ENCODE results near the gene RPL35. TPM values are rescaled to one million over a fixed set of nuclear protein-coding genes. Genes with fewer than 3 reads are reported as not detected.
A peak's percentile ranks its signal among the peaks of the same experiment; 100 is the strongest.

Gene RPL35
- total and polyA plus RNA-seq, 4 experiments from 2014 or later = 1,440 to 2,014 (median 1,734) TPM

GRCh38 chr9:124858330-124859046 lies 3.3 kb downstream of the RPL35 start:
- H3K27me3 ChIP-seq (ENCODE audit: insufficient read depth, low read length) = no peaks in the 10 kb centered on the region
- H3K27ac Mint-ChIP-seq = peak overlapping the region in 2 of 7 donors; percentile 17 to 42
- H3K9me3 ChIP-seq (ENCODE audit: control insufficient read depth in 1 of 2, low read length in 2 of 2) = no peaks in the 10 kb centered on the region
- CTCF ChIA-PET (ENCODE audit: partially characterized antibody) = interaction anchor here (10.5 kb wide), 1 partner anchor 84 kb away, joined by 230 read pairs; the partner anchor contains the start of genes NR6A1 and OLFML2A
- peaks cover 0 to 2% (median 0%) of the 10 kb centered on the region in 8 donors for H3K9me3 Mint-ChIP-seq
- H3K36me3 Mint-ChIP-seq = peaks cover 21 to 47% of the 10 kb centered on the region in 2 donors
- POLR2A ChIA-PET (ENCODE audit: partially characterized antibody) = interaction anchor here (7.2 kb wide), 1 partner anchor 13 kb away, joined by 74 read pairs; no protein-coding TSS in a partner anchor
- H3K4me3 Mint-ChIP-seq = no peak overlapping the region
- peak in 1 of 5 donors; percentile 24 for DNase-seq
- peaks cover 45% of the 10 kb centered on the region for H3K36me3 ChIP-seq (ENCODE audit: insufficient read depth, low read length)
- no peak overlapping the region for H3K27ac ChIP-seq (ENCODE audit: low read depth, low read length)
- peaks cover 20 to 39% (median 28%) of the 10 kb centered on the region in 4 donors for H3K4me1 Mint-ChIP-seq
- peaks cover 27% of the 10 kb centered on the region for H3K4me1 ChIP-seq (ENCODE audit: insufficient read depth, low read length)
- H3K27me3 Mint-ChIP-seq = no peaks in the 10 kb centered on the region
- H3K4me3 ChIP-seq (ENCODE audit: low read length in 2 of 2) = no peak overlapping the region
- intact Hi-C loops (cut with micrococcal nuclease) = no loop called here

DNA sequence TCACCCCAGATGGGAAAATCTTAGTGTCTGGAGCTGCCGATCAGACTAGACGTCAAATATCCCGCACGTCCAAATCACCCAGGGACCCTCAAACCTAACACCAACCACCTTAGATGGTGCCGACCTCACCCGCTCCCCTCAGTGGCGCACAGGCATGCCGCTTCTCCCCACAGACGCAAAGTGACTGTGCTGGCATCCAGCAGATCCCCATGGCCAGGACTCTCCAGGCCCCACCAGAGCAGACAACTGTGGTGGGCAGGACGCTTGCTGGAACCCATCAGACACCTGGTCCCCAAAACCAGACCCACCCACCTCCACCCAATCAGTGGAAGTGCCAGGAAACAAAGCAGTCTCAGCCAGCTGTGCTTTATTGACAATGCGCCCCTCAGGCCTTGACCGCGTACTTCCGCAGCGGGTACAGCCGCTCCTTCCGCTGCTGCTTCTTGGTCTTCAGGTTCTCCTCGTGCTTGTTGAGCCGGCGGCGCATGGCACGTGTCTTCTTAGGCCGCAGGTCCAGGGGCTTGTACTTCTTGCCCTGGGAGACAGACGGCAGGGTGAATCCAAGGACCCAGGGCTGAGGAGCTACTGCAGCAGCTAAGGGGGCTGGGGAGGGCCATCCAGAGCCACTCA lies 4.1 kb downstream of the RPL35 start:
- Mint-ChIP-seq H3K36me3 (peaks cover 21 to 47% of the 10 kb centered on the region in 2 donors), H3K4me3 (no peak overlapping the region), H3K27me3 (peaks cover 0 to under 1% of the 10 kb centered on the region in 2 donors), H3K27ac (peak overlapping the region in 2 of 7 donors; percentile 36 to 62), H3K4me1 (peaks cover 21 to 44% (median 30%) of the 10 kb centered on the region in 4 donors), H3K9me3 (peaks cover 0 to 2% (median 0%) of the 10 kb centered on the region in 8 donors)
- POLR2A ChIA-PET (ENCODE audit: partially characterized antibody) = interaction anchor here (7.2 kb wide), 1 partner anchor 14 kb away, joined by 74 read pairs; no protein-coding TSS in a partner anchor
- Histone ChIP-seq H3K27me3 (ENCODE audit: insufficient read depth, low read length) (no peaks in the 10 kb centered on the region), H3K27ac (ENCODE audit: low read depth, low read length) (no peak overlapping the region), H3K9me3 (ENCODE audit: control insufficient read depth in 1 of 2, low read length in 2 of 2) (no peaks in the 10 kb centered on the region), H3K4me1 (ENCODE audit: insufficient read depth, low read length) (peaks cover 34% of the 10 kb centered on the region), H3K4me3 (ENCODE audit: low read length in 2 of 2) (no peak overlapping the region), H3K36me3 (ENCODE audit: insufficient read depth, low read length) (peaks cover 45% of the 10 kb centered on the region)
- intact Hi-C loops (cut with micrococcal nuclease) = no loop called here
- CTCF ChIA-PET (ENCODE audit: partially characterized antibody) = interaction anchor here (1.2 to 10.5 kb wide), 3 partner anchors 10 to 83 kb away, joined by 4 to 230 read pairs (median 56); partner anchors contain the start of genes NR6A1 and OLFML2A
- peak in 1 of 5 donors; percentile 30 for DNase-seq

DNA sequence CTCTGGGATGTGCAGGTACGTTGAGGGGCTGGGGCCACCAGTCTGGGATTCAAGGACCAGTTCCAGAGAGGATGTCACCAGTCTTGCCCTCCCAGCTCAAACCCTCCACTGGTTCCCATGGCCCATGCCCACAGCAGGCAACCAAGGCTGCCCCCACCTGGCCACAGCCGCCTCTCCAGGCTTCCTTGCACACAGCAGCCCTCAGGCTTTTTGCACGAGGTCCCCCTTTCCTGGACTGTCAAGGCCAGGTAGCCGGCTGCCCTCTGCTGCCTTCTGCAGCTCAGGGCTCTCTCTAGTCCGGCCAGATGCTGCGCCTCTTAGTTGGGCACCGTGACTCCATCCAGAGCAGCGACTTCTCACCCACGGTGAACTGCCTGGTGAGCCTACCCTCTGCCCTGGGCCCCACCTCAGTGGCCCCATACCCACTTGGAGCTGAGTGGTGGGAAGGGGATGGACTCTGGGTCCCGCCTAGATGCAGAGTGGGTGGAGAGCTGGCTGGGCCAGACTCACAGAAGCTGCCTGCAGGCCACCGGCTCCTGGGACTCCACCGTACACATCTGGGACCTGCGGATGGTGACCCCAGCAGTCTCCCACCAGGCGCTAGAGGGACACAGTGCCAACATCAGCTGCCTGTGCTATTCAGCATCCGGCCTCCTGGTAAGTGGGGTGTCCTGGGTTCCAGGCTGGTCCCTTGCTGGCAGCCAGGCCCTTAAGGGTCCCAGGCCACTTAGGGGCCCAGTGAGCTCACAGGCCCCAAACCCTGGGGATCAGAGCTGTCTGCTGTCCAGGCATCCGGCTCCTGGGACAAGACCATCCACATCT lies 5.6 kb downstream of the RPL35 start:
- no peaks in the 10 kb centered on the region for H3K27me3 ChIP-seq (ENCODE audit: insufficient read depth, low read length)
- ChIA-PET CTCF (ENCODE audit: partially characterized antibody) (interaction anchor here (1.1 to 10.5 kb wide), 8 partner anchors 9 to 271 kb away, joined by 3 to 230 read pairs (median 4); partner anchors contain the start of genes NR6A1 and OLFML2A), POLR2A (ENCODE audit: partially characterized antibody) (interaction anchor here (0.7 to 7.2 kb wide), 5 partner anchors 11 to 93 kb away, joined by 3 to 74 read pairs (median 4); partner anchors contain the start of genes GOLGA1 and NR6A1)
- intact Hi-C loops (cut with micrococcal nuclease) = no loop called here
- H3K9me3 ChIP-seq (ENCODE audit: control insufficient read depth in 1 of 2, low read length in 2 of 2) = no peaks in the 10 kb centered on the region
- H3K4me1 ChIP-seq (ENCODE audit: insufficient read depth, low read length) = peaks cover 35% of the 10 kb centered on the region
- H3K27ac ChIP-seq (ENCODE audit: low read depth, low read length) = no peak overlapping the region
- Mint-ChIP-seq H3K36me3 (peaks cover 19 to 42% of the 10 kb centered on the region in 2 donors), H3K4me3 (no peak overlapping the region), H3K4me1 (peaks cover 19 to 40% (median 25%) of the 10 kb centered on the region in 4 donors), H3K9me3 (peaks cover 0 to 2% (median 0%) of the 10 kb centered on the region in 8 donors), H3K27ac (peak overlapping the region in 2 of 7 donors; percentile 15 to 62), H3K27me3 (peaks cover 0 to 1% of the 10 kb centered on the region in 2 donors)
- DNase-seq = peak in 1 of 5 donors; percentile 23
- H3K36me3 ChIP-seq (ENCODE audit: insufficient read depth, low read length) = peaks cover 44% of the 10 kb centered on the region
- no peak overlapping the region for H3K4me3 ChIP-seq (ENCODE audit: low read length in 2 of 2)

- Mint-ChIP-seq H3K9me3 (peaks cover 0 to 2% (median 0%) of the 10 kb centered on the region in 8 donors), H3K4me1 (peaks cover 16 to 35% (median 20%) of the 10 kb centered on the region in 4 donors), H3K36me3 (peaks cover 17 to 37% of the 10 kb centered on the region in 2 donors), H3K4me3 (no peak overlapping the region), H3K27ac (peak overlapping the region in 2 of 7 donors; percentile 17 to 57), H3K27me3 (peaks cover 0 to 1% of the 10 kb centered on the region in 2 donors)
- peaks cover 29% of the 10 kb centered on the region for H3K4me1 ChIP-seq (ENCODE audit: insufficient read depth, low read length)
- intact Hi-C loops (cut with micrococcal nuclease) = no loop called here
- no peak overlapping the region for H3K27ac ChIP-seq (ENCODE audit: low read depth, low read length)
- no peaks in the 10 kb centered on the region for H3K9me3 ChIP-seq (ENCODE audit: control insufficient read depth in 1 of 2, low read length in 2 of 2)
- H3K27me3 ChIP-seq (ENCODE audit: insufficient read depth, low read length) = no peaks in the 10 kb centered on the region
- ChIA-PET POLR2A (ENCODE audit: partially characterized antibody) (interaction anchor here (1.4 to 3.2 kb wide), 3 partner anchors 14 to 84 kb away, joined by 3 to 15 read pairs (median 4); partner anchors contain the start of gene NR6A1), CTCF (ENCODE audit: partially characterized antibody) (interaction anchor here (1.1 to 10.5 kb wide), 7 partner anchors 8 to 272 kb away, joined by 3 to 230 read pairs (median 5); partner anchors contain the start of genes NR6A1 and OLFML2A)
- peaks cover 38% of the 10 kb centered on the region for H3K36me3 ChIP-seq (ENCODE audit: insufficient read depth, low read length)
- no peak for DNase-seq
- H3K4me3 ChIP-seq (ENCODE audit: low read length in 2 of 2) = no peak overlapping the region
These were observed 6.2 kb downstream of the RPL35 start for GRCh38 chr9:124855566-124855943.

DNA sequence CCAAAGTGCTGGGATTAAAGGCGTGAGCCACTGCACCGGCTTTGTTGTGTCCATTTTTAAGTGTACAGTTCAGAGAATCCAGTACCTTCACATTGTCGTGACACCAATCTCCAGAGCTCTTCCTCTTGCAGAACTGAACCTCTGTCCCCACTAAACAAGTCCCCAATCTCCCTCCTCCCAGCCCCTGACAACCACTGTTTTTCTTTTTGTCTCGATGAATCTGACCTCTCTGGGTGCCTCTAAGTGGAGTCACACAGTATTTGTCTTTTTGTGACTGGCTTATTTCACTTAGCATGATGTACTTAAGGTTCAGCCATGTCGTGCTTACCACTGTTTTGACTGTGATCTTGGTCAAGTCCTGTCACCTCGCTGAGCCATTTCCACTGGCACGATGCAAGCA lies 6.9 kb downstream of the RPL35 start:
- ChIA-PET POLR2A (ENCODE audit: partially characterized antibody) (interaction anchor here (1.4 to 3.2 kb wide), 4 partner anchors 15 to 86 kb away, joined by 3 to 15 read pairs (median 4); no protein-coding TSS in a partner anchor), CTCF (ENCODE audit: partially characterized antibody) (interaction anchor here (1.1 to 10.5 kb wide), 7 partner anchors 14 to 273 kb away, joined by 3 to 230 read pairs (median 14); partner anchors contain the start of genes NR6A1 and OLFML2A)
- Mint-ChIP-seq H3K27ac (peak overlapping the region in 6 of 7 donors; percentile 17 to 92 (median 52)), H3K4me1 (peaks cover 8 to 27% (median 13%) of the 10 kb centered on the region in 4 donors), H3K27me3 (peaks cover 0 to 1% of the 10 kb centered on the region in 2 donors), H3K4me3 (peak overlapping the region in 2 of 8 donors; percentile 5 to 20), H3K9me3 (peaks cover 0 to 2% (median 0%) of the 10 kb centered on the region in 8 donors), H3K36me3 (peaks cover 10 to 30% of the 10 kb centered on the region in 2 donors)
- no peaks in the 10 kb centered on the region for H3K27me3 ChIP-seq (ENCODE audit: insufficient read depth, low read length)
- no peak overlapping the region for H3K4me3 ChIP-seq (ENCODE audit: low read length in 2 of 2)
- DNase-seq = no peak
- peaks cover 22% of the 10 kb centered on the region for H3K4me1 ChIP-seq (ENCODE audit: insufficient read depth, low read length)
- intact Hi-C loops (cut with micrococcal nuclease) = loop anchor here (5.0 kb wide), 1 partner anchor 143 kb away; no protein-coding TSS in a partner anchor
- H3K9me3 ChIP-seq (ENCODE audit: control insufficient read depth in 1 of 2, low read length in 2 of 2) = no peaks in the 10 kb centered on the region
- H3K27ac ChIP-seq (ENCODE audit: low read depth, low read length) = no peak overlapping the region
- H3K36me3 ChIP-seq (ENCODE audit: insufficient read depth, low read length) = peaks cover 31% of the 10 kb centered on the region

- no peaks in the 10 kb centered on the region for H3K9me3 ChIP-seq (ENCODE audit: control insufficient read depth in 1 of 2, low read length in 2 of 2)
- peak overlapping the region in 3 of 8 donors; percentile 37 to 71 (median 57) for H3K4me3 Mint-ChIP-seq
These were observed 7.6 kb downstream of the RPL35 start for GRCh38 chr9:124854161-124854560.

More at GRCh38 chr9:124854161-124854560, 7.6 kb downstream of the RPL35 start:
- Histone ChIP-seq H3K36me3 (ENCODE audit: insufficient read depth, low read length) (peaks cover 24% of the 10 kb centered on the region), H3K27me3 (ENCODE audit: insufficient read depth, low read length) (no peaks in the 10 kb centered on the region), H3K4me3 (ENCODE audit: low read length in 2 of 2) (no peak overlapping the region), H3K4me1 (ENCODE audit: insufficient read depth, low read length) (peaks cover 16% of the 10 kb centered on the region), H3K27ac (ENCODE audit: low read depth, low read length) (peak overlapping the region; percentile 69)
- Mint-ChIP-seq H3K27ac (peak overlapping the region; percentile 57 to 95 (median 82)), H3K27me3 (peaks cover 0 to 1% of the 10 kb centered on the region in 2 donors), H3K9me3 (peaks cover 0 to 2% (median 0%) of the 10 kb centered on the region in 8 donors), H3K4me1 (peaks cover 5 to 21% (median 7%) of the 10 kb centered on the region in 4 donors), H3K36me3 (peaks cover 7 to 23% of the 10 kb centered on the region in 2 donors)
- POLR2A ChIA-PET (ENCODE audit: partially characterized antibody) = interaction anchor here (1.4 to 3.2 kb wide), 6 partner anchors 8 to 85 kb away, joined by 3 to 23 read pairs (median 10); partner anchors contain the start of genes ARPC5L, NR6A1 and RPL35
- DNase-seq = no peak
- intact Hi-C loops (cut with micrococcal nuclease) = loop anchor here (5.0 kb wide), 1 partner anchor 142 kb away; no protein-coding TSS in a partner anchor
- CTCF ChIA-PET (ENCODE audit: partially characterized antibody) = interaction anchor here (0.7 to 10.5 kb wide), 22 partner anchors 8 to 407 kb away, joined by 3 to 230 read pairs (median 4); partner anchors contain the start of genes ARPC5L, GAPVD1, NR6A1 and OLFML2A
